GM12891 (cell line): ENCODE measurements around the gene SMG6.

Source experiments
- POLR2A ChIP-seq: IDR thresholded peaks from 2 replicates; pipeline ENCODE4 v1.6.1; 2011; ENCODE audit warnings: low read depth, low read length, control low read depth
- POLR2AphosphoS5 ChIP-seq: IDR thresholded peaks from 2 replicates; pipeline ENCODE4 v1.6.1; 2011; ENCODE audit warnings: low read depth, low read length, control low read depth
- POU2F2 ChIP-seq: IDR thresholded peaks from 2 replicates; pipeline ENCODE4 v1.6.1; 2011; ENCODE audit warnings: low read depth, mild to moderate bottlenecking, control low read depth, low read length, moderate library complexity
- SPI1 ChIP-seq: IDR thresholded peaks from 2 replicates; pipeline ENCODE4 v1.6.1; 2011; ENCODE audit warnings: low read depth, low read length, control low read depth
- TAF1 ChIP-seq: IDR thresholded peaks from 2 replicates; pipeline ENCODE4 v1.6.1; 2011; ENCODE audit warnings: low read depth, low read length, control low read depth

DNA sequence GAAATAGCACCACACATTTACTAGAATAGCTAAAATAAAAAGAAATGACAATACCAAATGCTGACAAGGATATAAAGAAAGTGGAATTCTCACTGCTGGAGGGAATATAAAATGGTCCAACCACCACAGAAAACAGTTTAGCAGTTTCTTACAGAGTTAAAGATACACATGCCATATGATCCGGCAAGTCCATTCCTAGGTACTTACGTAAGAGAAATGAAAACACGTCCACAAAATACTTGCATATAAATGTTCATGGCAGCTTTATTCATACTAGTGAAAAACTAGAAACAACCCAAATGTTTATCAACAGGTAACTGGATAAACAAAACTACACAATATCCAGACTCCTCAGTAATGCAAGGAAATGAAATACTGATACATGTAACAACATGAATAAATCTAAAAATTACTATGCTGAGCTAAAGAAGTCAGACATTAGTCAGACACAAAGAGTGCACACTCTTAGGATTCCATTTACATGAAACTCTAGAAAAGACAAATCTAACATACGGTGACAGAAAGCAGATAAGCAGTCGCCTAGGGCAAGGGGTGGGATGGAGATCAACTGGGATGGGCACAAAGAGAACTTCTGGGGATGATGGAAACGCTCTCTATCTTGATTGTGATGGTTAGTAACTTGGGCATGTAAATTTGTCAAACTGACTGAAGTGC, 76.4 kb downstream of the SMG6 start:
- TF ChIP-seq POLR2A (no peak), POLR2AphosphoS5 (no peak), TAF1 (no peak), SPI1 (no peak), POU2F2 (no peak)
